ENCODE data around the gene GGT6. TPM values are rescaled to one million over a fixed set of nuclear protein-coding genes. Genes with fewer than 3 reads are reported as not detected.

GGT6 gene
- not detected in 2 replicates for total RNA-seq

GRCh38 chr17:4560421-4560820 lies at the start of gene GGT6:
TSS of gene GGT6 (minus strand) at chr17:4560577. CDS start at chr17:4560521, 56 bp downstream.

GRCh38 chr17:4584101-4584916 lies 23.9 kb upstream of the GGT6 start, which contains the start of gene SMTNL2:
TSS of gene SMTNL2 (plus strand) at chr17:4584529. CDS start at chr17:4584606, 77 bp downstream.

GRCh38 chr17:4554997-4555799 lies 5.2 kb downstream of the GGT6 start, which contains the start of gene MYBBP1A:
TSS of gene MYBBP1A (minus strand) at chr17:4555384. CDS start at chr17:4555324, 60 bp downstream.

Other genes with a start within 250 kb of the GGT6 start
- gene UBE2G1, start 193.9 kb downstream of the GGT6 start, total RNA-seq, result 28.2 and 38.8 TPM in 2 replicates
- not detected in 2 replicates for gene SPNS3, start 126.6 kb downstream of the GGT6 start, total RNA-seq
- 0.37 and 0.89 TPM in 2 replicates for gene SPNS2, start 61.7 kb downstream of the GGT6 start, total RNA-seq
- 50.8 and 86.9 TPM in 2 replicates for gene MYBBP1A, start 5.2 kb downstream of the GGT6 start, total RNA-seq
- under 0.01 TPM in 1 of 2 replicates, not detected in the other for gene SMTNL2, start 24.0 kb upstream of the GGT6 start, total RNA-seq
- not detected in 2 replicates for gene ALOX15, start 81.1 kb upstream of the GGT6 start, total RNA-seq
- gene PELP1, start 143.6 kb upstream of the GGT6 start, total RNA-seq, result 33.6 and 85.3 TPM in 2 replicates
- gene ARRB2, start 150.1 kb upstream of the GGT6 start, total RNA-seq, result 2.1 and 2.5 TPM in 2 replicates
- gene MED11, start 170.9 kb upstream of the GGT6 start, total RNA-seq, result 8.3 and 13.4 TPM in 2 replicates
- gene ZMYND15, start 179.3 kb upstream of the GGT6 start, total RNA-seq, result not detected in 2 replicates
- 0.37 and 0.89 TPM in 2 replicates for gene CXCL16, start 179.4 kb upstream of the GGT6 start, total RNA-seq
- not detected in 2 replicates for gene TM4SF5, start 211.3 kb upstream of the GGT6 start, total RNA-seq
- 1.5 TPM in 1 of 2 replicates, not detected in the other for gene VMO1, start 225.8 kb upstream of the GGT6 start, total RNA-seq
- gene GLTPD2, start 228.4 kb upstream of the GGT6 start, total RNA-seq, result not detected in 2 replicates
- gene PSMB6, start 235.6 kb upstream of the GGT6 start, total RNA-seq, result 92.0 and 129 TPM in 2 replicates
- 10.1 and 20.7 TPM in 2 replicates for gene PLD2, start 246.6 kb upstream of the GGT6 start, total RNA-seq

Measured in smooth muscle cell of the umbilical artery (primary cell).